ENCODE results near the gene ARG2. TPM values are rescaled to one million over a fixed set of nuclear protein-coding genes. Genes with fewer than 3 reads are reported as not detected.

Gene ARG2
- total RNA-seq: 10 to 100 TPM in 3 of 4 donors, 1 to 10 TPM in 1; 1.6 to 13.9 (median 11.3) TPM

GRCh38 chr14:67619446-67620216 lies at the start of gene ARG2:
Gene ARG2 (plus strand): TSS chr14:67619920. CDS start chr14:67619978, 58 bp downstream.
- DNase-seq (ENCODE audit: low spot score) (peak; percentile 98), ATAC-seq (ENCODE audit: low FRiP score) (peak; percentile 98)
- TF ChIP-seq CTCF (IDR thresholded peaks at IDR 0.05): no peak

- DNase-seq (ENCODE audit: low spot score) (no peak), ATAC-seq (ENCODE audit: low FRiP score) (no peak)
These were observed 49.3 kb upstream of the ARG2 start for GRCh38 chr14:67570453-67570852.

GRCh38 chr14:67571275-67571990 lies 48.3 kb upstream of the ARG2 start:
- no peak for ATAC-seq (ENCODE audit: low FRiP score)
- TF ChIP-seq CTCF (IDR thresholded peaks at IDR 0.05): no peak
- peak; percentile 47 for DNase-seq (ENCODE audit: low spot score)

More at GRCh38 chr14:67570453-67570852, 49.3 kb upstream of the ARG2 start:
- TF ChIP-seq CTCF (IDR thresholded peaks at IDR 0.05): no peak

- TF ChIP-seq CTCF (IDR thresholded peaks at IDR 0.05): no peak
- DNase-seq (ENCODE audit: low spot score) (no peak), ATAC-seq (ENCODE audit: low FRiP score) (no peak)
These were observed 47.8 kb upstream of the ARG2 start for GRCh38 chr14:67571991-67572323.

GRCh38 chr14:67572608-67573007 lies 47.1 kb upstream of the ARG2 start:
- DNase-seq (ENCODE audit: low spot score) (no peak), ATAC-seq (ENCODE audit: low FRiP score) (no peak)
- TF ChIP-seq CTCF (IDR thresholded peaks at IDR 0.05): no peak

GRCh38 chr14:67573228-67574010 lies 46.3 kb upstream of the ARG2 start:
- DNase-seq (ENCODE audit: low spot score) (no peak), ATAC-seq (ENCODE audit: low FRiP score) (no peak)
- TF ChIP-seq CTCF (IDR thresholded peaks at IDR 0.05): no peak
